SKM-1 (cell line): Measurements from ENCODE around the gene PTPRD.

Source experiments
- DNase-seq: peaks from one replicate; lab custom pipeline; 2025; ENCODE audit not compliant: unreplicated experiment; lab: John Stamatoyannopoulos, UW

PTPRD gene

DNA sequence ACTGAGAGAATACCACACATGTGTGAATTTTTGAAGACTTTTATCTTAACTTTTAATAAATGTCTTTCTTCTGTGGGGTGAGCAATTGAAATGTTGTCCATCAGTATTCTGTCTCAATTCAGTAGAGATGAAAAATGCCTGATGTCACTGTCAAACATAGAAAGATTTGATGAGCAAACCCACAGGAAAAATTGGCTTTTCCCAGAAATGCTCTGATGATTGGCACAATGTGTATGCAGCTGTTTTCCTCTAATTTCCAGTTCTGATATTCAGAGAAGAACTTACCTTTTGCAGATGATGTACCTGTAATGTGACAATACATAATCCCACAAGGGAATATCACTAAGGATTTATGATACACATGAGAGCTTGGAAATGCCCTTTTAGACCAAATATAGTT lies 340.0 kb downstream of the PTPRD start:
- no peak for DNase-seq

DNA sequence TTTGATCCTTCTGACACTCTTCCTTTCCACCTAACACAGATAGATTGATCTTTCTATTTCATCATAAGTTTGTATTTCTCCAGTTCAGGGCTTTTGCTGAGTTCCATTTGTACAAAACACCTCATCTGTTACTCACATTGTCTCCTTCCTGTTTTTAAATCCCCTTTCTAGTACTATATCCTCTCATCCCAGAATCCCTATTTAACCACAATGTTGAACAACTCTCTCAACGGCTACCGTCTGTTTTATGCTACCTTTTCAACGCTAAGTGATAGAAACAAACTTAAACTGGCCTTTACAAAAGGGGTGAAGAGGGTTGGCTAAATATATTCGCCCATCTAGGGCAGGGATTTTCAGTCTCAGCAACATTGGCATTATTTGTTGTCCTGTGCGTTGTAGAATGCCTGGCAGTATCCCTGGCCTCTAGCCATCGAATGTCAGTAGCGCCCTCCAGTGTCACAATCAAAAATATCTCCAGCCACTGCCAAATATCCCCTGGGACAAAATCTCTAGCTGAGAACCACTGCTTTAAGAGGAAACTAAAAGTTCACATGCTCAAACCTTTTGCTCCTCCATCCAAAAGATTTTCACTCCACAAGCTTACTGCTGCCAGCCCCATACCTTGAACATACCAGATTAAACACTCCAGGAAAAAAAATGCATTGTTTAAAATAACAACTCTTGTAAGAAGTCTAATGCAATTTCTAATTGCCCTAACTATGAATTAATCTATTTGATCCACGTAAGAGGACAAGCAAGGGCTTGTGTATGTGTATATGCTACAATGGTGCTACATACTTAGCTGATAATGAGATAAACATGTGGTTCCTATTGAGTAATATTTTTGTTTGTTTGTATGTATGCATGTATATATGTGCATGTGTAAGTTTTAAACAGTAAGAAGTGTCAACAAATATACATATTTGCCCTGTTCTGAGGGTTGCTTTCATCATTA lies 344.0 kb downstream of the PTPRD start:
- peak; percentile 15 for DNase-seq

DNA sequence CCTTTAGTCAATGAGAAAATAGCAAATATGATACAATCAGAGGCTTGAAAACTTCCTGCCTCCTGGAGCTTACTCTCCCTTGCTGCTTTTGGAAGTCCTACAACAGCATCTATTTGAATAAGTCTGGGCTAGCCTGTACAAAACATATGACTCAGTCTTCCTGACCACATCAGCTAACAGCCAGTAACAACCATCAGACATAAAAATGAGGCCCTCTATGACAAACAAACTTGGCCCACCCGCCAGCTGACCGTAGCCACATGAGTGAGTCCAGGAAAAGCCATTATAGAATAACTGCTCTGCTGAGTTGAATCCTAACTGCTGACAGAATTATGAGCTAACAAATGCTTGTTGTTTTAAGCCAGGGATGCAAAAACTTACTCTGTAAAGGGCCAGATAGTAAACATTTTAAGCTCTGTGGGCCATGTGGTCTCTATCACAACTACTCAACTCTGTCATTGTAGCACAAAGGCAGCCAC lies 347.6 kb downstream of the PTPRD start:
- DNase-seq = no peak

DNA sequence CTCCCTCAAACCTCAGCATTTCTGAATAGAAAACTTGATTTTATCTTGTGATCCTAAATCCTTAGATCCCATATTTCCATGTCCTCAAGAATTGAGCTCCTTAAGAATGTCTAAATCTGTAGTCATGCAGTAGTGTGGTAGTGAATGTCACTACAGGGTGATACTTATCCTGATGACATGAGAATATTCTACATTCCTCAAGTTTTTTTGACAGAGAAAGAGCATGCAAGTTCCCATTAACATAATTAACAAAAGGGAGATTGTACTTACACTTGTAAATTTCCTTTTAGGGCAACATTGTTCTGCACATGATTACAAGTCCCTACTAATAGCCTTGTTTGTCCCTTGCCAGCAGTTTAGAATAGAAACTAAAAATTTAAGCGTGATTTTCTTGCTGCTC lies 352.3 kb downstream of the PTPRD start:
- DNase-seq = no peak

DNA sequence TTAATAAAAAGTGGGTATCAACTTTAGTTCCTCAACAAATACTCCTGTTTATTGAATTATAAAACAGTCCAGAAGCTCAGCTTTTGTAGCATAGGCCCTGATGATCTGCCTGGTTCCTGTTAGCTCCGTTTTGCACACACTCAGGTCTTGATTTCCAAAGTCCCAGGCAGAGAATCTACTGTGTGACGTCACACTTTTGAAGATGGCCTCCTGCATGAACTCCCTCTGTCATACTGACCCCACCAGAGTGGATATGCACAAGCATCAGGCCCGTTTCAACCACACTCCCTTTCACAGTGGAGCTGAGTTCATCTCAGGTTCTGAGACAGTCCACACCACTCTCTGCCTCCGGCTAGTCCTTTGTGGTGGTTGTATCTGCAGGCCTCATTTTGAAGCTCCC lies 353.1 kb downstream of the PTPRD start:
- DNase-seq = no peak

DNA sequence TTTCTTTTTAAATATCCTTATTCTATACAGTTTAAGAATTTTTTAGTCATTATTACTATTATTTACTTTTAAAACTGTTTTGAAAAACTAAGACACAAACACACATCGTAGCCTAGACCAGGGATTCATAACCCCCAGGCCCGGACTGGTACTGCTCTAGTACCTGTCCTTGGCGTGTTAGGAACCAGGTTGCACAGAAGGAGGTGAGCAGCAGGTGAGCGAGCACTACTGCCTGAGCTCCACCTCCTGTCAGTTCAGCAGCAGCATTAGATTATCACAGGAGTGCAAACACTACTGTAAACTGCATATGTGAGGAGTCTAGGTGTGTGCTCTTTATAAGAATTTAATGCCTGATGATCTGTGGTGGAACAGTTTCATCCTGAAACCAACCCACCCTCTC lies 357.0 kb downstream of the PTPRD start:
- DNase-seq = no peak

DNA sequence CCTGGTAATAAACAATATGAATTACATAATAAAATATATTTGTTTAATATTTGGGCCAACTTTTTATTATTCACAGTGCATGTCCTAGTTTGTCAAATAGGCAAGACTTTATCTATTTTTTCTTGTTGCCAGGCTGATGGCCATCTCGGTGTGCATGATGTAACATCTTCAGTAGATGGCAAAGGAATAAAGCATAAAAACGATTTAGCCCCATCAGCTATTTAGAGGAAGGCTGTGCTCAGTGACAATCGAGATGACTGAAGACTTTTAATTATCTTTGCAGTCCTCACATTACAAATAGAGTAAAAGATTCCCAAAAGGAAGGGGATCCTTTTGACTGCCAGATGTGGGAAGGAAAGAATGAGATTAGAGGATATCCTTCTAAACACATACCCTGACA lies 358.5 kb downstream of the PTPRD start:
- DNase-seq = no peak

DNA sequence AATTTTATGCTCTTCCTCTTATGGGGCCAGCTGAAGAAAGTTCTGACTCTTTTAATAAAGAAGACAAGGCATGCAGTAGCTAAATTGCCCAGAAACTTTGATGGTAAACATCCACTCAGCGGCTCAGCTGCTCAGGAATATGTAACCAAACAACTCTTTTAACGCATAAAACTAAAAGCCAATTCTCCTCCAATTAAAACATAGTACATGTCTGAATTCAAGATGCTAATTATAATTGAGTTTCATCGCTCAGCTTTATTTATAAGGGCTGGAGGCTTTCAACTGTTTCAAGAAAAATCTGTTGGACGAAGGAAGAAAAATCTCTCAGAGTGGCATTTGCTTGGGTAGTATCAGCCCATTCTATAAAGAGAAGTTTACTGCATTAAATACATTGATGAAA lies 359.5 kb downstream of the PTPRD start:
- DNase-seq = no peak

DNA sequence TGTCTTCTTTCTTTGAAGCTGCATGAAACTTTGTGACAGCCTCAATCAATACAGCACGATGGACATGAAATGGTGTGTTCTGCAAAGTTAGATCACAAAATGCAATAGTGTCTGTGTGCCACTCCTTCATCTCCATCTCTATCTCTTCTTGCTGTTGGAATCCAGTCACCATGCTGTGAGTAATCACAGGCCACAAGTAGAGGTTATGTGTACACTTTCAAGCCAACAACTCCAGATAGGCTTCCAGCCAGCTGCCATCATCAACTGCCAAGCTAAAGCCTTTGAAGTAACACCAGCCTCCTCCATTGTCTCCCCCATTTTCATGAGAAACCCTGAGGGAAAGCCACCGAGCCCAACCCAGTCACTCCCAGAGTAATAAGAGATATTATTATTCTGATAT lies 360.6 kb downstream of the PTPRD start:
- DNase-seq = no peak

DNA sequence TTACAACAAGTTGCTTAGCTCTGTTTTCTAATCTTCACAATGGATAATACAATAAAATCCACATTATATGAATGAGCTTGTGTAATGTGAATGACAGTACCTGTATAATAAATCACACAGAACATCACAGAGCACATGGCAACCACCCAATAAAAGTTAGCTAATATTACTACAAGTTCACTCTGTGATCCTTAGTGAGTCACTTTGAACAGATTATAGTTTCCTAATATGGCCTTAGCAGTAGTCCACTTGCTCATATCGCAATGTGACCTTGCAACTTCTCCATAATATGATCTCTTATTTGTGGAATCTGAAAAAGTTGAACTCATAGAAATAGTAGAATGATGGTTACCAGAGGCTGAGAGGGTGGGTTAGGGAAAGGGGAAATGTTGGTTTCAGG lies 361.3 kb downstream of the PTPRD start:
- DNase-seq = no peak

DNA sequence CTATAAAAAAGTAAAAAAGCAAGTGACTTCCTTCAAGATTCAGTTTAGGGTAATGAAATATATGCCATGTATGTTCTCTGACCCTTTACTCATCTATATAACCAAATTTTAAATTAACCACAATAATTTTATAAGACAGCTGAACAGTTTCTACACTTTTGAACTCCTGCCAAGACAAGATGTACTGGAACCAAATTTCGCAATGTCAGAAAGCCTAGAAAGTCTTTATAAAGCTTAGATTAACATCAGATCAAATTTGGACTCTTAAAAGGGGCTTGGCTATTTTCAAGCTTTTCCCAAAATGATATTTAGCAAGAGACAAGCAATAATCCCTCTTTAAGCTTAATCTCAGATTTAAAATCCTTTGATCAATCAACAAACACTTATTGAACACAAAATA lies 362.6 kb downstream of the PTPRD start:
- DNase-seq = no peak

DNA sequence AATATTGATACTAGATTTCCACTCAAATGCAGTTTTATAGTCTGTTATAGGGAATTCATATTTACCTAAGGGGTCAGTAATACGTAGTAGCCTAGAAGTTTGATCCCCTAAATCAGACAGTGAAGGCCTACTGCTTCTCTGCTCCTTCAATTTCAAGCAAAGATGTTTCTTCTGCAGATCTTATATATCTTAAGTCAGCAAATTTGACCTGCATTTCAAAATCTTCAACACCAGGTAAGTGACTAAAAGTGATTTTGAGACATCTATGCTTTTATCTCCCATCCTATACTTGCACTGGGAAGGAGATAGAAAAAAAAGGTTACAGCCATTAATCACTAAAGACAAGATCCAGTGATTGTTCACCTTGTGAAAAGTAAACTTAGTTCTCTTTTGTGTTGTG lies 363.9 kb downstream of the PTPRD start:
- DNase-seq = no peak

DNA sequence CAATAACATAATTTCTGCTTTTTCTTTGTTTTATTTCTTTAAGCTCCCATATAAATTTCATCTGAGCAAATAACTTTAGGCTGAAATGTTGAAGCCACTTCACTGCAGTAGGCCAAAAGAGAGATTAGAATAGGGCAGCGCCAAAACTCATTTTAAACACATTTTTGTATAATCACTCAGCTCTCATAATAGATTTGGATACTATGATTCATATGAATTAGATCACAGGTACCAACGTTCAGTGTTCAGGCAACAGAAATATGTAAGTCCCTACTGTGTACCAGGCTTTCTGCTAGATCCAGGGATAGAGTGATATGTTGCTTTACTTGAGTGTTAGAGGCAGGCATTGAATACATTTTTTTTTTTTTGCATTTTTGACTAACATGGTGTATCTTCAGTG lies 370.5 kb downstream of the PTPRD start:
- DNase-seq = no peak

DNA sequence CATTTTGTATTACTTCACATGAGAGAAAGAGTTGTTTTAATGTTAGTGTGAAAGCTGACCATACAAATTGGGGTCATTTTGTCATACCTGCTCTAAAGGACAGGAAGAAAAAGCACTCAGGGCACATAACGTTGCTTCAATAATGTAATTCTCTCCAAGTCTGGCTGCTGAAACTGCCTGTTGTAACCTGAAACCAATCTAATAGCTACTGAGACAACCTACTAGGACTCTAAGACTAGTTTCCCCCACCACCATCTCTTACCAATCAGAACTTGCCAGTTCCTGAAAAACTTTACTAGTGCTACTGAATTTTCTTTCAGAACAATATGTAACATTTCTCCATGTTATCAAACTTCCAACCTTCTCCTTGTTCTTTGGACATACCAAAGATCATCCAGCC lies 374.7 kb downstream of the PTPRD start:
- no peak for DNase-seq

DNA sequence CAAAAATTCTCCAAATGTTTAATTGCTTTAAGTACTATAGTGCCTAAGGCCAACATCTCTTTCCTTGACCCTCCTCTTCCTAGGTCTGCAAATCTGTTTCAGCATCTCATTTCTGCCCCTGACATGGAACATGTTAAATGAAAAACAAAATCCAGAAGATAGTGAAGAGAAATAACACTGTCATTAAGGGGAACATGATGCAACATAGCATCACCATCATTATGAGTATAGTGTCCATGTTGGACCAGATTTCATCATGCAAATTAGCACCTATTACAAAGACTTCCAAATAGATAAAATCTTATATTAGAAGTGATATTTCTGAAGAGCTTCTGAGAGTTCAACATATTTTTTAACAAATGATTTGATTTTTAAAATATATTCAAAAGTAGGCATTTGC lies 375.2 kb downstream of the PTPRD start:
- DNase-seq = no peak

DNA sequence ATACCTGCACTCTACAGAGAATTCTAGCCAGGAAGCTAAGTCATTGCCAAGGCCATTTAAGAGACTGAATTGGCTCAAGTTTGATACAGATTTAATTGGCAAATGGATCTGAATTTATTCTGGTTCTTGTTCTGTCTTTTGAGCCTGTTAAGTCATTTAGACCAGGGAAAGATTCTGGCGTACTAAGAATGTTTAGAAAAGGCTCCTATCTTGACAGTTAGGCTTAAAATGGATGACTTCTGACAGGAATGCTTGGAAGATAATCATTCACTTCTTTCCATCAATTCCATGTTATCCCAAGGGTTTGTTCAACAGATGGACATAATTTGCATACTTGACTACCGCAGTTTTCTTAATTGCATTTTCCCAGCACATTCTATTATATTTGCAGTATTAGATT lies 376.6 kb downstream of the PTPRD start:
- DNase-seq = no peak

DNA sequence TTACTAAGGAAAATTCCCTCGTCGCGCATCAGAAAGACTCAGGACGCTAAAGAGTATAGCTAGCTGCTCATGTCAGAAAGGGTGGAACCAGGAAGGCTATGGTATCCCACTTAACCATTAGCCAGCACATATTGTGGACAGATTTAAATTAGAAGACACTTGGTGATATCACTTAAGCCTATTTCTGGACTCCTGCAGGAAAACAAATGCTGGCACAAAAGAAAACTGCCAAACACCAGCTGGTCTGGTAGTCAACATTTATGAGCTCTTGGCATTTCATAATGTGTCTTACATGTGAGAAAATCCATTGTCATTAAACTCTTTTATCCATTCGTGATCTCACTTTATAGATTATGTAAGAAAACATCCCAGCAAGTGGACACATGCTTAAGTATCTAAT lies 377.4 kb downstream of the PTPRD start:
- no peak for DNase-seq

DNA sequence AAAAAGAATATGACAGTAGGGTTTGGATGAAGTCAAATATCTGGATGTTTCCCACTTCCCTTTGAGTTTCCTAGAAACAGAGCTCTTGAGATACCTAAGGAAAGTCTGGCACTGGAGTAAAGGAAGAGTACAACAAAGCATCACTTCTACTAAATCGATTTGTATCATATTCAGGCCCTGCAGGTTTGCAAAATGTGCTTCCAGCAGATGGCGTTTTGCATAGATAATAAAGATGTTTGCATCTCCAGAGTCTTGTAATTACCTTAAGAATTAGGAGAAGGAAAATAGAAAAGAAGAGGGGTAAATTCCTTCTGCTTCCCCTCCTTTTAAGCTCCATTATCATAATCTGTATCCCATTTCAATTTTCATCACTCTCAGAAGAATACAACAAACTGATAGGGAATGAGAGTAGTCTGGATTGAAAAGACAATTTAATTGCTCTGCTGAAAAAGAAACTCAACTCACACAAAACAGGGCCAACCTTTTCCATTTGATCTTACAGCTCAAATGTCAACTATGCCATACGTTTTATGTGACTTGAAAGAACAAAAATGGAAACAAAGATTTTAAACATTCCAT lies 380.4 kb downstream of the PTPRD start:
- DNase-seq = no peak

DNA sequence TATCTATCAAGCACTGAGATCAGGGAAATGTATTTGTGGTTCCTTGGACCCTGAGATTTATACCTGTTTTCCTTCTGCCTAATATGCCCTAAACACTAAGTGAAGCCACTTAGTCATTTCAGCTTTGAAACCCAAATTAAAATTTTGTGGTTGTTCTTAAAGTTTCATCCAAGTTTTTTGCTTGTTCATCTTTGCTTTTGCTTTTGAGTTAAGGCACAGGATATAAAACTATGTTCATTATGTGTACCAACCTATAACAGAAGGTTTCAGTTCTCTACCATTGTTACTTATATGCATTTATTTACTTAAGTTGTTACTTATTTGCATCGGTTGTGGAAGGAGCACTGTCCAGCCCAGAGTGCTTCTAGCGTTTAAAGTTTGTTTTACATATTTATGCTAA lies 382.3 kb downstream of the PTPRD start:
- no peak for DNase-seq

DNA sequence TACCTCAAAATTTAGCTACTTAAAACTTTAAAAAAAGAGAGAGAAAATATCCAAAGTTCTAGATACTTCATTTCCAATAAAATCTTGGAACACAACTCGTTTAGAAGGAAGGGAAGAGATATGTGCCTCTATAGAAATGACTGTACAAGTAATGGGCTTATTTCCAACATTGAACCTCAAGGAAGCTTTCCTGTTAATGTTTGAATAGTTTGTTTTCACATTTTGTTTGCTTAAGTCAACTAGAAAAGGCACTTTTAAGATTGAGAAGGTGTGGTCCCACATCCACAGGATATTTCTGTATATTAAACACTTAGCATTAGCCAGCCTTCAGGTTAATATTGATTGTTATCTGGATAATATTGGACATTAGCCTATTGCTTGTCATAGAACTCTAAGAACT lies 384.7 kb downstream of the PTPRD start:
- DNase-seq = no peak

DNA sequence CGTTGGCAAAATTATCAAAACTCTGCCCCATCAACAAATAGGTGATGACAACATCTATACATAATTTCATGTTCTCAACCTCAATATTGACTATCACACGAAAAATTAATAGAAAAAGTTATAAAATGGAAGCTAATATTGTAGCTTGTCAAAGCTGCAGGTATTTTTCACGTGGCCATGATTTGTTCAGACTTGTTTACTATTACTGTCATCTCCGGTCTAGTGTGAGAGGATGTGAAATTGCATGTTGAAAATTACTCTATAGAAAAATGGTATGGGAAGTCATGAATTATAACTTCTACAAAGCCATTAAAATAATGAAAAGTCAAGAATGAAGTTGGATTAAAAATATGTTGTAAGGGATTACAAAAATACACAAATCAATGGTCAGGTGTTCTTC lies 385.8 kb downstream of the PTPRD start:
- no peak for DNase-seq

DNA sequence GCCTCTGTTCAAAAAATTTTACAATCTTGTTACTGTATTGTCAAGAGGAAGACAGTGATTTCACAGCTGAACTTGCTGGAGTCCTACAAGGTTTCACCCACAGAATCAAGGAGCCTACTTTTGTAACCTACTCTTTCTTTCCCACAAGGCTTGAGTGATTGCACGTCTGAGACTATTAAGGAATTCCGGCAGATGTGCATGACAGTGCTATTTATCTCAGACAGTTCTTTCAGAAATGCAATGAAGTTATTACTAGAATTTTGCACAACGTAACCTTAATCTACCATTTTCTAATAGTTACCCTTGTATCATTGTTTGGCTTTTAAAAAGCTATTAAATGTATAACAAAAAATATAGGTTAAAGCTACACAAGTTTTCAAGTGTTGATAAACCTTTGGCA lies 400.1 kb downstream of the PTPRD start:
- no peak for DNase-seq

DNA sequence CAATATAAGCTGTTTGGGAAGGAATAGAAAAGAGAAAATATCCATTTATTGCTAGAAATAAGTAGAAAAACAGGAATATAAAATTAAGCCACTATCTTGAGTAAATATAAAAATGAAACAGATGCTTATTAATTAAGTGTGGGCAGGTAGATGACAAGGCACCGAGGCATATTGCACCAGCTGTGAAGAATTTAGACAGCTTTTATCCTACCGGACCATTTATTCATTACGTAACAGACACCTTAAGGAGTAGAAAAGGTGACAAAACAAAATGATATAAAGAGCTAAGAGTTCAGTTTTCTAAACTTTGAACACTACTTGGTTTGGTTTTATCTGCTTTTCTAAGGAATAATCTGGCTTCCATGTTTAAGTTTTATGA lies 404.1 kb downstream of the PTPRD start:
- no peak for DNase-seq
